Cerebellar nuclear complex (tissue), 1 donor: ENCODE measurements around the gene ROBO4.

Source experiments
- DNase-seq, 2 experiments: peaks; one replicate each; lab custom pipeline; 2025; lab: John Stamatoyannopoulos, UW

The ROBO4 gene

DNA sequence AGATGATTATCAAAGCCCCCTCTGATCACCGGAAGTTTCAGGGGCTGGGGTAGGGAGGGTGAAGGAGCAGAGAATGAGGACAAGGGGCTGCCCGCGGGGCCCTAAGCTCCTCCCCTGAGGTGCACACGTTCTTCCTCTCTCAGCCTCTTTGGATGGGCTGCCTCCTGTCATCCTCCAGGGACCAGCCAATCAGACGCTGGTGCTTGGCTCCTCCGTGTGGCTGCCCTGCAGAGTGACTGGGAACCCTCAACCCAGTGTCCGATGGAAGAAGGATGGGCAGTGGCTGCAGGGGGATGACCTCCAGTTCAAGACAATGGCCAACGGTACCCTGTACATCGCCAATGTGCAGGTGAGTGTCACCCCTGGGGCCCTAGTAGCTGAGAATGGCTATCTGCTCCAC lies 24.9 kb downstream of the ROBO4 start:
- no peak for DNase-seq

DNA sequence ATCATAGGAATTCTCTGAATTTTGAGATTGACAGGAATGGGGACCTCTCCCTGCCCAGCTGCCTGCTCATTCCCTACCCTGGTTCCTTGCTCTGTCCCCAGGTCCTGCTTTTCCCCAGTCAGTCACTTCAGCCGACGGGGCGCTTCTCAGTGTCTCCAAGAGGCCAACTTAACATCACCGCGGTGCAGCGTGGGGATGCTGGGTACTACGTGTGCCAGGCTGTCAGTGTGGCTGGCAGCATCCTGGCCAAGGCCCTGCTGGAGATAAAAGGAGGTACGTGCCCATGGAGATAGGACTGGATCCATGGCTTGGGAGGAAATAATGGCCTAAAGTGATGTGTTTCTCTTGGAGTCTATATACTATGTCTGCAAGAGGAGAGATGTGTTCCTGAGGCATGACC lies 25.4 kb downstream of the ROBO4 start:
- DNase-seq: no peak

DNA sequence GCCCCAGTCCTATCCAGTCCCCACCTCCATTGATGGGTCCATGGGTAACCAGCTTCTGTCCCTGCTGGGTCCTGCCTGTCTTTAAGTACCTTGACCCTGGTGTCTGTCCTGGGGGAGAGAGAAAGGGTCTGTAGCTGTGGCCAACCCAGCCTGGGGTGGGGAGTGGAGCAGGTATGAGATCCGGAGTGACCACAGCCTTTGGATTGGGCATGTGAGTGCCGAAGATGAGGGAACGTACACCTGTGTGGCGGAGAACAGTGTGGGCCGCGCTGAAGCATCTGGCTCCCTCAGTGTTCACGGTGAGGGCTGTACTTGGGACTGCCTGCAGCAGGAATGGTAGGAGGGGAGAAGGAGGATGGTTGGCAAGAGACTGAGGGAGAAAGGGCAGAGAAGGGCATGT lies 27.2 kb downstream of the ROBO4 start:
- DNase-seq: no peak

DNA sequence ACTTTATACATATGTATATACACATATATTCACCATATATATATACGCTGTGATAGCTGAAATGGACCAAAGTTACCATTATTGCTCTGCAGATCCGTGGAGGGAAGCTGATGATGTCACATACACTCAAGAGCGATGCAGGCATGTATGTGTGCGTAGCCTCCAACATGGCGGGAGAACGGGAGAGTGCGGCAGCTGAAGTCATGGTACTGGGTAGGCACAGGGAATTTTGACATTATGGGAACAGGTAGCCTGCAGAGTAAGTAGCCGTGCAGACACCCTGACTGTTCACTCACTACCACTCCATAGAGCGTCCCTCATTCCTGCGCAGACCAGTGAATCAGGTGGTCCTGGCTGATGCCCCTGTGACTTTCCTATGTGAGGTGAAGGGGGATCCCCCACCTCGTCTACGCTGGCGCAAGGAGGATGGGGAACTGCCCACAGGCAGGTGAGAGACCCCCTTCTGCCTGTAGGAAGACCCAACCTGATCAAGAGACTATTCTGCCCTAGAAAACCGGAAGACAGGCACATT lies 27.7 kb downstream of the ROBO4 start:
- DNase-seq: no peak

DNA sequence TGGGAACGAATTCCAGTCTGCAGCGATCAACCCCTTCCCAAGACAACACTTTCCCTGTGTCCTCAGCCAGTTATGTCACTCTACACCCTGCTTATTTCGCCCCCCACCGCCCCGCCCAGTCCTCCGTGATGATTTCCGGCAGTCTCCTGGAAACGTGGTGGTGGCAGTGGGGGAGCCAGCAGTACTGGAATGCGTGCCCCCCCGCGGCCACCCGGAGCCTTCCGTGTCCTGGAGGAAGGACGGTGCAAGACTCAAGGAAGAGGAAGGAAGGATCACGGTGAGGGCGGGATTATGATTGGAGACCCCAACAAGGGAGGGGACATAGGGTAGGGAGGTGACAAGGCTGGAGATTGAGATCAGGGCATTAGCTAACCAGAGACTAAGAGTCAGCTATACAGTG lies 28.3 kb downstream of the ROBO4 start:
- no peak for DNase-seq

DNA sequence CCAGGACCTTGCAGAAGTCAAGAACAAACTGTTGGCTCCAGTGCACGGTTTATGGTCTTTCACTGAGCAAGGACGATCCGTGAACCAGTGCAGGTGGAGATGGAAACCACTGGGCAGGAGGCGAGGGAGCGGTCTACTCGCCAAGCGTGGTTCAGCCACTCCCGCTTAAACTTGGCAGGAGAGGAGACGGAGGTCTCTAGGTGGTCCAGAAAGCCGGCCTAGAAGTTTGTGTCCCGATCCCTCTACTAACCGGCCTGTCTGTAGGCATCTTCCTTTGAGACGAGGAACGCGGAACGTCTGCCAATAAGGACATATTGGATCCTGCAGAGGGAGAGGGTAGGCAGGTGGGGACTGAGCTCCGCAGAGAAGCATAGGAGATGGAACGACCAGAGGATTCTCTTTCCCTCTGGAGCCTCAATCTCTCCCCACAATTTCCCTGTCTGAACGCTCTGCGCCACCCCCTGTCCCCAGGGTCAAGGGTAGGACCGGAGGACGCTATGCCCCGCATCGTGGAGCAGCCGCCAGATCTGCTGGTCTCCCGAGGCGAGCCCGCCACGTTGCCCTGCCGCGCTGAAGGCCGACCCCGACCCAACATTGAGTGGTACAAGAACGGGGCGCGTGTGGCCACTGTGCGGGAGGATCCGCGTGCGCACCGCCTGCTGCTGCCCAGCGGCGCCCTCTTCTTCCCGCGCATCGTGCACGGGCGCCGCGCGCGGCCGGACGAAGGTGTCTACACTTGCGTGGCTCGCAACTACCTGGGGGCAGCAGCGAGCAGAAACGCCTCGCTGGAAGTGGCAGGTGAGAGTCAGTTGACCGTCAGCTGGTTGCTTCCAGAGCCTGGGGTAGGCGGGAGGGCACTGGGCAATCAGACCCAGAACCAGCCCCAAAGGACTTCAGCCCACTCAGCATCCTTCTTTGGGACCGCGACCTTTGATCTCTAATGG lies 29.1 kb downstream of the ROBO4 start:
- DNase-seq: no peak

DNA sequence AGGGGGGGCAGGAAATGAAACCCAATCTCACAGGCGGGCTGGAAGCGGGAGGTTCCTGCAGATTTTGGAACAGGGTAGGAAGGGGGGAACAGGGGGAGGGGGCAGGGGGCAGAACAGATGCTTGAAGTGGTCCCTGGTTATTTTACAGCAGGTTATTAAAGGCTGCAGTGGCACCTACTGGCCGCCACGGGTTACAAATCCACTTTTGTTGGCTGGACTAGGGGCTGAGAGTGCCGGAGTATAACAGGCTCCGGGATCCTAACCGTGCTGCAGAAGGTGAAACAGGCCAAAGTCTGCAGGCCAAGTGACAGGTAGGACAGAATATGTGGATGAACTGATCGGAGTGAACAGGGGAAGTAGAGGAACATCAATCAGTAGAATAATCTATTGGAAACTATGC lies 30.0 kb downstream of the ROBO4 start:
- DNase-seq: no peak

DNA sequence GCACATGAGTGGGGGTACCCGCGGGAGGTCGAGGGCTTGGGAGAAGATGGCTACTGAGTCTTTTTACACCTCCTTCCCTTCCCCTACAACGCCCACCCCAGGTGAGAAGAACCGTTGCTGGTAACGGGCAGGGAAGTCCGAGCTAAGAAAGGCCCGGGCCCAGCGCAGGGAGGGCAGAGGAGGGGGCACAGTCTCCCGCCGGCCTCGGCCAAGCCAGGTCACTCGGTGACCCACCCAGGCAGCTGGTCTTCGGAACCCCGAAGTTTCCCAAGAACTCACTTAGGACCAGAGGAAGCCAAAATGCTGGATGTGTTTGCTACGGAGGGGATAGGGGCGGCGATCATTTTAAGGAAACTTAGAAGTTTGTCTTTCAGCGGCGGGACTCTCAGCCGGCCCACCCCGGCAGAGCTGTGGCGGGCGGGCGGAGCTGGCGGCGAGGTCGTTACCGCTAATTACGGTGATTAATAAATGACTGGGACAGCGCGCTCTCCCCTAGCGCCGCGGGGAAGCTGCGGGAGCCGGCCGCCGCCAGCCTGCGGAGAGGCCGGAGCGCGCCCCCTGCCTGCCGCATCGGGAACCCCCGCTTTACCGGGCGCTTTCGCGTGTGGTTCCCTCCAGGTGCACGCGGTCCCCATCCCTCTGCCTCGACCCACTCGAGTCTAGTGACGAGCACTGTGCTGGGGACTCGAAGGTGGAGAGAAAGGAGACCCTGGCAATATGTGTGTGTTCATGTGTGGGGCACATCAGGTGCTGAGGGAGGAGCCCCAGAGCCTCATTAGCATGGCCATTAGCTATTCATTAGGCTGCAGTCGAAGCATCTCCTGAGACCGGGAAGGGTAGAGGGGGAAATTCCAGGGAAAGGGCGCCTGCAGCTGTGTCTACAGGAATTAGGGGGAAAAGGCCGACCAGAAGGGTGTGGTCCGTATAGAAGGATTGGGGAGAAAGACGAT lies 31.5 kb downstream of the ROBO4 start:
- DNase-seq: no peak

DNA sequence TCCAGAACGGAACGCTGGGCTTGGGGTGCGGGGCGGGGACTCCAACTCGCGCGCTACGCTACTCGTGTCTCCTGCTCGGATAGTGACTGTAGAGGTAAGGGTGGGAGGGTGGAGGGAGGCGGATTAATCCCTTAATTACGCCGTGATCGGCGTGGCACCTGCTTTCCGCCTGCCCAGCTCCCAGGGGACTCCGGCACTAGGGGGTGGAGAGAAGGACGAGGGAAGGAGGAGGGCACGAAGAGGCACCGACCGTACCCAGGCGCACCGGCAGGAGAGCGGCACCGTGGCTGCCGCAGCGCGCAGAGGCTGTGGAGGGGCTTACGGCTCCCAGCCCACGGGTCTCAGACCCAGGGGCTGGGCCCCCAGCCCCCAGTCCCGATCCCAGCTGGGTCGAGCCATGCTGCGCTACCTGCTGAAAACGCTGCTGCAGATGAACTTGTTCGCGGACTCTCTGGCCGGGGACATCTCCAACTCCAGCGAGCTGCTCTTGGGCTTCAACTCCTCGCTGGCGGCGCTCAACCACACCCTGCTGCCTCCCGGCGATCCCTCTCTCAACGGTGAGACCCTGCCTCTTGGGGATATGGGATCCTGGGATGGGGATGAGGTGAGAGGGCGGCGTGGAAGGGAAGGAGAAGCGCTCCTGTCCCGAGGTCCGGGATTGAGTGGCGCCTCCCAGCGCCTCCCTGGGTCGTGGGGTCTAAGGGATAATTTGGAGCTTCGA lies 32.3 kb downstream of the ROBO4 start, which contains the start of gene ROBO3:
TSS of gene ROBO3 (plus strand) at position 252 of the 721 bp plus-strand sequence. CDS start at position 398, 146 bp downstream.
- no peak for DNase-seq

DNA sequence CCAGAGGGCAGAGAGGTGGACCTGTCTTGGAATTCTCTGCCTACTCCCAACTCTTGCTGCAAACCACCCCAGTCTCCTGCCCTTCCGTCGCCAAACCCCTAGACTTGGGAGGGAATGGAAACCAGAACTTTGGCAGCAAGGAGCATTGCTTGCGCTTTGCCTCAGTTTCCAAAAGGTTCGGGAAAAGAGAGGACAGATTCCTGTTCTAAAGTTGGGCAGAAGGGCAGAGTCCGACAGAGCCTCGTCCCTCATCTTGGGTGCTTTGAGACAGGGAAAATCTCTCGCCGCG lies 32.8 kb downstream of the ROBO4 start:
- DNase-seq: no peak

DNA sequence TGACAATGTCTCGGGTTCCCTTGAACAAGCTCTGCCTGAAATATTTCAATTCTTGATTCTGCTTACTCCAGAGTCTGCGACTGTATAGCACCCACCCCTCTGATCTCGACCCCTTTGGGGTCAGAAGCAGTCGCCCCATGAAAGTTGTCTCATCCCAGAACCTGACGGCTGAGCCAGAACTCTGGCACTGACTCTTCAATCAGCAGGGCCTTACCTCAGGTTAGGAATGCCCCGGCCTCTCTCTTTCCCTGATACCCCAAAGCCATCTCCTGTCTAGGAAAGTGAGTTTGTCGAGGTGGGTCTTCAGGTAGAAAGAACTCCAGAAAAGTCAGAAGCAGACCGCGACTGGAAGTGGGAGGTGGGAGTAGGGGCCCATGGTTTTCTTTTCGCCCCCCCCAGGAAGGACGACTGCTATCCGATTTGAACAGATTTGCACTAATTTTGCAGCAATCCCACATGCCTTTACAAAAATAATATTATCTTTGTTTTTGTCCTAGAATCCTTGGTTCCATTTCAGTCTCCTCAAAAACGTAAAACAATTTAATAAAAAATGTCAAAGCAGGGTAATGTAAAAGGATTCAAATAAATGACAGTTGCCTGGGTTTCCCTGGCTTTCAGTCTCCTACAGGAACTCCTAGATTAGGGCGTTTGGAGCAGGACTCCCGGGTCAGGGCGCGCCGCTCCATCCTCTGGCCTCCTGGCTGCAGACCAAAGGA lies 33.3 kb downstream of the ROBO4 start:
- no peak for DNase-seq

DNA sequence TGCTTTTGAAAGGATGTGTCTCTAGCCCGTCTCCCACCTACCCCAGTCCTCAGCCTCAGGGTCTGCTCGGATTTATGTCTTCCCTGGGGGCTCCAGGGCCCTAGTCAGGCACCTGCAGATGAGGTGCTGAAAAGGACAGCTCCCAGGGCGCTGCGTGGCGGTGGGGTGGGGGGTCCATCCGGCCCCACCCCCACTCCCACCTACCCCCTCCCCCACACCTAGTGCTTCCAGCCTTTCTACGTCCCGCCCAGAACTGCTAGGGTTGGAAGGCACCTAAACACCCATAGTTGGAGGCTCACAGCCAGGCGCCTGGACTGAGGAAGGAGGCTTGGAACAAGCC lies 33.9 kb downstream of the ROBO4 start:
- no peak for DNase-seq

DNA sequence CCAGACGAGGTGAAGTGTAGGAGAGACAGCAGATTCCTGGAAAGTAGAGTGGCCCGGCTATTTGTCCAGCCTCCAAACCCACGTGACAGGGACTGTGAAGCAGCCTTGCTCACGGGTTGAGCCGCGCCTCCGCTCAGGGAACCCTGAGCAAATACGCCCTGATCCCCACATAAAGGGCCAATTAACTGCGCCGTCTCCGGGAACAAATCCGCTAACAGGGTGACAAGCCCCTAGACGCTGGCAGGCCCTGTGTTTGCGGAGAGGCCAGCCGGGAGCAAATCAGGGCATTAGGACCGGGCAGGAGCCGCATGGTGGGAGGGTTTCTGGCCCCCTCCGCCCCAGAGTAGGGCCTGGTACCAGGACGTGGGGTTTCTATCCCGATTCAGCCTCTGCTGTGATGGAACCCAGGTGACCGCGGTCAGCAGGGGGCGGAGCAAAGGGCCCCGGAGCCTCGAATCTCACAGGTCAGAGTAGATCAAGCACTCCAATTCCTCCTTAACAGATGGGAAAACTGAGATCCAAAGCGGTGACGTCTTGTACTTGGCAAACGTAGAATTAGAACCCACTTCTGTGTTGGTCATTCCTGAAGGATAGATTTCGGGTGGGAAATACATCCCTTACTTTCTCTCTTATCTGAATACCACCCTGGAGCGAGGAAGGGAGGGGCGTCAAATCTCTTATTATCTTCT lies 34.4 kb downstream of the ROBO4 start:
- DNase-seq: no peak

DNA sequence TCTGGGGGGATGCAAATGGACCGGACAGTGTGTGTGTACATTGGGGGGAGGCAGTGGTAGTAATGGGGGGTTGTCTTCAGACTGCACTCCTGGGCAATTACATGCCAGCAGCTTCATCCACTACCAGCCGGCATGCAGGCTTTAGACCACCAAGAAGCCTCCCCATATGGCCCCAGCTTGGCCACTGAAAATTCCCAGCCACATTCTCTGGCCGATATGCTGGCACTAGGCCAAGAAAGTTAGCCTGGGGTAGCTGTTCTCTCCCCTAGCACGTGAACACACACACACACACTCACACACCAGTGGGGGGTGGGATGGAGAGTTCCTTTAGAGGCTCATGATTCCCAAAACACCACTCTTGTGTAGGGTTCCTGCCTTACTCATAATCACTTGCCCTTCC lies 36.0 kb downstream of the ROBO4 start:
- no peak for DNase-seq

DNA sequence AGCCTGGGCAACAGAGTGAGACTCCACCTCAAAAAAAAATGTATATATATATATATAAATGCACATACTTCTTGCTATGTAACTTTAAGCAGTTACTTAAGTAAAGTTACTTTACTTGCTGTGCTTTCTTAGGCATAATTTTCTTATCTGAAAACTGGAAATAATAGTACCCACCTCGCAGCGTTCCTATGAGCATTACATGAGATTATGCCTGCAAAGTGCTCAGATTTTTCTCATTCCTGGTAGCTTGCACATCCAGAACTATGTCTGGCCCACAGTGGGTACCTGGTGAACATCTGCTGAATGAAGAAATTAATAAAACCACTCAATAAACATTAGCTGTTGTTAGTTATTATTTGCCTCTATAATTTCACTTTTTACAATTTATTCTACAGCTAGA lies 38.5 kb downstream of the ROBO4 start:
- DNase-seq: no peak

DNA sequence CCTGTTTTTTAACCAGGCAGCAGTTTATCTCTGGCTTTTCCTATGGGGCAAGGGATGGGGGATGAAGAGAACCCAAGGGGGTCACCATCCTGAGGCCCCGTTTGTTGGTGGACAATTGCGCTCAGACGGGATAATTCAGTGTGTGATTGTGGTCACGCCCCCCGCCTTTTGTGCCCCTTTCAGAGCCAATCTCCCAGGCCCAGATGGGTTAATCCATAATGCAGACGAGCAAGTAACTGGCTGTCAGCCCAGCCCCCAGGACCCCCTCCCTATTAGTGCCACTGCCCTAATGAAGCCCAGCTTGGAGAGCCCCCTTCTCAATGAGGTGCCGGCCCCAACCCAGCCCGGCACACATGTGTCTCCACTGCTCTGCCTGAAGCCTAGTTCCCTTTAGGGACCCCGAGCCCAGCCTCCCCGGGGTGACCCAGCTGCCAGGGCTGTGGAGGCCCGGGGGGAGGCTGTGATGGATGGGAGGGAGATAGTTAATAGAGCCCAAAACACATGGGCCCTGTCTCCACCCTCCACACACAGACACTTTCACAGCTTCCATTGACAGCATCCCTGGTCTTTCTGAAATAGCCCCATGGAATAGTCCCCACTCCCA lies 51.5 kb downstream of the ROBO4 start:
- DNase-seq: no peak

DNA sequence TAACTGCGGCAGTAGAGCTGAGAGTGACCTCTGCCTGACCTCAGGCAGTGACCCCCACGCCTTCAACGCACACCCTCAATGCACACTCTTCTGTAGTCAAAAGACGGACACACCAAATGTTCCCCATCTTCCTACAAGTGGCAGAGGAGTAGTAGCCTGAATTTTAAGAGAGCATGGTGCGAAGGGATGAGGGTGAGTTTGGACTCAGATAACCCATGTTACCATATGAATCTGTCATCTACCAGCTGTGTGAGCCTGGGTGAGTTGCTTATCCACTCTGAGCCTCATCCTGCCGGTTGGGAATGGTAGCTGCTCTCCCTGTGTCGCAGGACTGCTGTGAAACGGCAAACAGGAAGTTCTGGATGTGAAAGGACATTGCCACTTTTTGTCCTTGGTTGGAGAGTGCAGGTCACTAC lies 53.0 kb downstream of the ROBO4 start:
- DNase-seq: no peak

DNA sequence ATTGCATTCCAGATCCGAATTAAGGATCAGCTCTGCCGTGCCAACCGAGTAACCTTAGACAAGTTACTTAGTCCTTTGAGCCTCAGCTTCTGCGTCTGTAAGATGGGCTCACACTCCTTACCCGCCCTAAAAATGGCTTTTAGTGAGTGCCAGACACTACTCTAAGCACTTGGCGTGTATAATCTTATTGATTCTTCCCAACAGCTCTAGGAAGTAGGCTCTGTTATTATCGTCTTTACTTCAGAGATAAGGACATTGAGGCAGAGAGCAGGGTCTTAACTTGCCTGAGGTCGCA lies 54.1 kb downstream of the ROBO4 start:
- no peak for DNase-seq

DNA sequence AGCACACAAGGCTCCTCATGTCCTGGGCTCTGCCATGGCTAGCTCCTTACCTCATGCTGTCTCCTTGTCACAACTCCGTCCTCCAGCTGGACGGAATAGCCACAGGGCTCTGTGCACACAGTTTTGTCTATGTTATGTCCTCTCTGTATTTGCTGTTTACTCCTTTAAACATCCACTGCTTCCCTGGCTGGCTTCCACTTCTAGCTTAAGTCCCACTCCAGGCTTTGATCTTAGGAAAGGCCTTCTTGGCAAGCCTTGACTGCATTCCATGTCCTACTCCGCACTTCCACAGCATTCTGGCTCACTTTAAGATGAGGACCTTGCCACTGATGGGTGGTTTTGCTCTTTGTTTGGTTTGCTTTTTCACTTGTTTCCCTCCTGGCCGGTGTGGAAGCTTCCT lies 55.4 kb downstream of the ROBO4 start:
- DNase-seq: no peak

DNA sequence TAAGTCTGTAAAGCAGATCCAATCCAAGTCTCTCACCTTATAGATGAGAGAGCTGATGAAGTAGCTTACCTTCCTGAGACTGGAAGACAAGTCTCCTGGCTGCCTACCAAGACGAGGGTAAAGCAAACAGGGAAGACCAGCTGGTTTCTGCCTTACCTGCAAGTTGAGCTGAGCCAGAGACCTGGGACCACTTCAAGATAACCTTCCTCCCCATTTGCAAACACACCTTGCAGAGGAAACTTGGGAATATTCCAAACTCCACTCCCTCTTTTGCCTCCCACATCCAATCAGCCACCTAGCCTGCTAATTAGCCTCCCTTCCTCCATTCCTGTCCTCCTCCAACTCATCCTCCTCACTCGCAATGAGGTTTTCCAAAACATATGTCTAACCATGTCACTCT lies 55.8 kb downstream of the ROBO4 start:
- DNase-seq: no peak

DNA sequence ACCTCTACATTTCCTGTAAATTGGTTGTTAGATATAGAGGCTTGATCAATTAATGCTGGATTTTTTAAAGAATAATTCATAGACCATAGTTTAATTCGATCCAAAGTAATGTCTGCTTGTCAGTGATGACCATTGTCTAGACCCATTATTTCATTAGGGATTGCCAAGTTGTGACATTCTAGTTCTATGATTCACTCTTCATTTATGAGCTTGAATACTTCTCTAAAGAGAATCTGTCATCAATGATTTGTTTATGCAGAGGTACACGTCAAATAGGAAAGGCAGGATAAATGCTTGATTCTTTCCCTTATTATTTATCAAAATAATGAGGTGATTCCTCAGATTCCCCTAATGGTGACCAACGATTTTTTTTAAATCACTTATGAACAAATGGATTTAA lies 56.5 kb downstream of the ROBO4 start:
- no peak for DNase-seq
